Measurements from ENCODE around the gene FAM180B.
A peak's percentile ranks its signal among the peaks of the same experiment; 100 is the strongest.
"Not testable (repeated sequence)": the region's sequence is repeated elsewhere in the genome, so short reads cannot be mapped to it uniquely, and the experiment has no call there.

The FAM180B gene

GRCh38 chr11:47586098-47586855 is at the start of gene FAM180B:
FAM180B (plus strand) TSS chr11:47586678; CDS start chr11:47586769, 91 bp downstream.
- Histone ChIP-seq H3K36me3 (ENCODE audit: control insufficient read depth, low read depth, low read length) (peaks cover 33% of the 10 kb centered on the region), H3K27ac (ENCODE audit: low read length) (no peak within 1 kb of the TSS), H3K27me3 (ENCODE audit: control insufficient read depth, insufficient read depth, low read length) (no peaks in the 10 kb centered on the region), H3K4me1 (ENCODE audit: control insufficient read depth, low read depth, low read length) (no peaks in the 10 kb centered on the region), H3K4me3 (ENCODE audit: low read length) (no peak within 1 kb of the TSS), H3K9me3 (ENCODE audit: control insufficient read depth, low read depth, low read length) (no peaks in the 10 kb centered on the region), H3K9ac (ENCODE audit: low read length) (no peak within 1 kb of the TSS)

GRCh38 chr11:47536915-47537314 is 49.6 kb upstream of the FAM180B start:
- Histone ChIP-seq H3K9ac (ENCODE audit: low read length) (no peak overlapping the region), H3K36me3 (ENCODE audit: control insufficient read depth, low read depth, low read length) (no peaks in the 10 kb centered on the region), H3K9me3 (ENCODE audit: control insufficient read depth, low read depth, low read length) (no peaks in the 10 kb centered on the region), H3K27me3 (ENCODE audit: control insufficient read depth, insufficient read depth, low read length) (no peaks in the 10 kb centered on the region), H3K27ac (ENCODE audit: low read length) (no peak overlapping the region), H3K4me3 (ENCODE audit: low read length) (no peak overlapping the region), H3K4me1 (ENCODE audit: control insufficient read depth, low read depth, low read length) (peaks cover 7% of the 10 kb centered on the region)

- H3K27ac ChIP-seq (ENCODE audit: low read length): peak overlapping the region; percentile 47
- H3K27me3 ChIP-seq (ENCODE audit: control insufficient read depth, insufficient read depth, low read length): no peaks in the 10 kb centered on the region
- H3K4me1 ChIP-seq (ENCODE audit: control insufficient read depth, low read depth, low read length): no peaks in the 10 kb centered on the region
- no peak overlapping the region for H3K4me3 ChIP-seq (ENCODE audit: low read length)
- H3K9me3 ChIP-seq (ENCODE audit: control insufficient read depth, low read depth, low read length): no peaks in the 10 kb centered on the region
- H3K9ac ChIP-seq (ENCODE audit: low read length): no peak overlapping the region
- no peaks in the 10 kb centered on the region for H3K36me3 ChIP-seq (ENCODE audit: control insufficient read depth, low read depth, low read length)
Measured at GRCh38 chr11:47538741-47539565, 47.5 kb upstream of the FAM180B start.

- H3K4me3 ChIP-seq (ENCODE audit: low read length): no peak overlapping the region
- H3K9me3 ChIP-seq (ENCODE audit: control insufficient read depth, low read depth, low read length): no peaks in the 10 kb centered on the region
- no peaks in the 10 kb centered on the region for H3K4me1 ChIP-seq (ENCODE audit: control insufficient read depth, low read depth, low read length)
- no peaks in the 10 kb centered on the region for H3K36me3 ChIP-seq (ENCODE audit: control insufficient read depth, low read depth, low read length)
- no peak overlapping the region for H3K27ac ChIP-seq (ENCODE audit: low read length)
- H3K9ac ChIP-seq (ENCODE audit: low read length): no peak overlapping the region
- no peaks in the 10 kb centered on the region for H3K27me3 ChIP-seq (ENCODE audit: control insufficient read depth, insufficient read depth, low read length)
Measured at GRCh38 chr11:47539681-47540039, 46.8 kb upstream of the FAM180B start.

GRCh38 chr11:47541070-47541469 is 45.4 kb upstream of the FAM180B start:
- H3K27ac ChIP-seq (ENCODE audit: low read length): no peak overlapping the region

GRCh38 chr11:47545298-47545697 is 41.2 kb upstream of the FAM180B start:
- Histone ChIP-seq H3K27ac (ENCODE audit: low read length) (no peak overlapping the region), H3K9me3 (ENCODE audit: control insufficient read depth, low read depth, low read length) (no peaks in the 10 kb centered on the region), H3K36me3 (ENCODE audit: control insufficient read depth, low read depth, low read length) (no peaks in the 10 kb centered on the region), H3K4me1 (ENCODE audit: control insufficient read depth, low read depth, low read length) (no peaks in the 10 kb centered on the region), H3K27me3 (ENCODE audit: control insufficient read depth, insufficient read depth, low read length) (no peaks in the 10 kb centered on the region), H3K4me3 (ENCODE audit: low read length) (no peak overlapping the region), H3K9ac (ENCODE audit: low read length) (no peak overlapping the region)

More at GRCh38 chr11:47541070-47541469, 45.4 kb upstream of the FAM180B start:
- Histone ChIP-seq H3K9ac (ENCODE audit: low read length) (no peak overlapping the region), H3K4me3 (ENCODE audit: low read length) (no peak overlapping the region), H3K27me3 (ENCODE audit: control insufficient read depth, insufficient read depth, low read length) (no peaks in the 10 kb centered on the region), H3K9me3 (ENCODE audit: control insufficient read depth, low read depth, low read length) (no peaks in the 10 kb centered on the region), H3K4me1 (ENCODE audit: control insufficient read depth, low read depth, low read length) (no peaks in the 10 kb centered on the region), H3K36me3 (ENCODE audit: control insufficient read depth, low read depth, low read length) (no peaks in the 10 kb centered on the region)

- not testable (repeated sequence) for H3K9ac ChIP-seq (ENCODE audit: low read length); H3K4me3 ChIP-seq (ENCODE audit: low read length); H3K36me3 ChIP-seq (ENCODE audit: control insufficient read depth, low read depth, low read length); H3K27me3 ChIP-seq (ENCODE audit: control insufficient read depth, insufficient read depth, low read length); H3K9me3 ChIP-seq (ENCODE audit: control insufficient read depth, low read depth, low read length); H3K4me1 ChIP-seq (ENCODE audit: control insufficient read depth, low read depth, low read length); H3K27ac ChIP-seq (ENCODE audit: low read length)
Measured at GRCh38 chr11:47546274-47546673, 40.2 kb upstream of the FAM180B start.

- Histone ChIP-seq H3K4me3 (ENCODE audit: low read length) (peak overlapping the region; percentile 73), H3K27ac (ENCODE audit: low read length) (no peak overlapping the region), H3K4me1 (ENCODE audit: control insufficient read depth, low read depth, low read length) (peaks cover 15% of the 10 kb centered on the region), H3K9me3 (ENCODE audit: control insufficient read depth, low read depth, low read length) (no peaks in the 10 kb centered on the region), H3K27me3 (ENCODE audit: control insufficient read depth, insufficient read depth, low read length) (no peaks in the 10 kb centered on the region), H3K9ac (ENCODE audit: low read length) (no peak overlapping the region), H3K36me3 (ENCODE audit: control insufficient read depth, low read depth, low read length) (peaks cover 4% of the 10 kb centered on the region)
Measured at GRCh38 chr11:47550288-47551047, 36.0 kb upstream of the FAM180B start.

GRCh38 chr11:47551086-47551485 is 35.4 kb upstream of the FAM180B start:
- Histone ChIP-seq H3K9me3 (ENCODE audit: control insufficient read depth, low read depth, low read length) (no peaks in the 10 kb centered on the region), H3K36me3 (ENCODE audit: control insufficient read depth, low read depth, low read length) (peaks cover 4% of the 10 kb centered on the region), H3K9ac (ENCODE audit: low read length) (no peak overlapping the region), H3K4me3 (ENCODE audit: low read length) (peak overlapping the region; percentile 73), H3K27ac (ENCODE audit: low read length) (no peak overlapping the region), H3K4me1 (ENCODE audit: control insufficient read depth, low read depth, low read length) (peaks cover 15% of the 10 kb centered on the region), H3K27me3 (ENCODE audit: control insufficient read depth, insufficient read depth, low read length) (no peaks in the 10 kb centered on the region)

GRCh38 chr11:47552056-47552565 is 34.4 kb upstream of the FAM180B start:
- H3K27me3 ChIP-seq (ENCODE audit: control insufficient read depth, insufficient read depth, low read length): no peaks in the 10 kb centered on the region
- peak overlapping the region; percentile 32 for H3K27ac ChIP-seq (ENCODE audit: low read length)
- H3K36me3 ChIP-seq (ENCODE audit: control insufficient read depth, low read depth, low read length): peaks cover 4% of the 10 kb centered on the region
- H3K9ac ChIP-seq (ENCODE audit: low read length): peak overlapping the region; percentile 88
- no peaks in the 10 kb centered on the region for H3K9me3 ChIP-seq (ENCODE audit: control insufficient read depth, low read depth, low read length)
- peaks cover 15% of the 10 kb centered on the region for H3K4me1 ChIP-seq (ENCODE audit: control insufficient read depth, low read depth, low read length)
- H3K4me3 ChIP-seq (ENCODE audit: low read length): peak overlapping the region; percentile 73

All from iPS-18a (cell line).